Kidney (tissue), 14 donors: Measurements from ENCODE around the gene KCTD21. TPM values are rescaled to one million over a fixed set of nuclear protein-coding genes. Genes with fewer than 3 reads are reported as not detected.

Experiments
- DNase-seq, 5 donors: peaks; one replicate each; pipeline ENCODE4 v3.0.0-alpha.2; 2013 to 2020
- FAIRE-seq: peaks from 2 replicates; lab custom pipeline; 2012; peaks lifted over from hg19 to GRCh38; lab: Jason Lieb, UNC
- H3K27ac ChIP-seq, 2 donors: one replicate each; pipeline ENCODE4 v1.7.0; 2013; ENCODE audit warnings: low read depth in 2 of 2, low read length in 2 of 2, inconsistent platforms in 1 of 2
- H3K27me3 ChIP-seq: one replicate; pipeline ENCODE4 v1.7.1; 2013; ENCODE audit warnings: low read length, inconsistent platforms; ENCODE audit not compliant: control insufficient read depth, insufficient read depth
- H3K36me3 ChIP-seq, 3 donors: one replicate each; pipeline versions ENCODE4 v1.7.0 to v1.7.1; 2013; ENCODE audit warnings: low read length in 3 of 3, control low read depth in 1 of 3, inconsistent platforms in 1 of 3; ENCODE audit not compliant: insufficient read depth in 3 of 3, control insufficient read depth in 2 of 3
- H3K4me1 ChIP-seq, 3 donors: one replicate each; pipeline versions ENCODE4 v1.7.0 to v1.7.1; 2013; ENCODE audit warnings: low read length in 3 of 3, inconsistent platforms in 1 of 3, low read depth in 1 of 3; ENCODE audit not compliant: control insufficient read depth in 2 of 3, insufficient read depth in 2 of 3
- H3K4me3 ChIP-seq, 3 donors: one replicate each; pipeline versions ENCODE4 v1.7.0 to v1.8.1; 2013; ENCODE audit warnings: low read length in 3 of 3, control low read depth in 1 of 3, inconsistent platforms in 1 of 3
- H3K9ac ChIP-seq, 3 donors: one replicate each; pipeline versions ENCODE4 v1.7.0 to v1.7.1; 2013; ENCODE audit warnings: low read length in 3 of 3, control low read depth in 1 of 3, inconsistent platforms in 1 of 3
- H3K9me3 ChIP-seq, 3 donors: one replicate each; pipeline versions ENCODE4 v1.7.0 to v1.7.1; 2013; ENCODE audit warnings: low read length in 3 of 3, control low read depth in 1 of 3, inconsistent platforms in 1 of 3; ENCODE audit not compliant: control insufficient read depth in 2 of 3, insufficient read depth in 1 of 3
- intact Hi-C: fragments of 100-400 bp; cut with DNase I; formaldehyde crosslinking; loops from one replicate; pipeline ENCODE4 v1.11.1; 2022
- polyA plus RNA-seq: library from polyadenylated mRNA; stranded (reverse); fragments of 350-450 nt; fragmentation: Illumina TruSeq; extraction: RNeasy Lipid Tissue Mini Kit (QIAGEN cat#74804); gene quantifications from one replicate; pipeline ENCODE4 v1.2.3, GENCODE V29; 2014; ENCODE audit warnings: low read depth, low replicate concordance; ENCODE audit not compliant: insufficient read depth
- total RNA-seq: library from RNA; stranded (reverse); fragmentation: NEBNext Ultra II Directional; extraction: Animal tissue kit (Norgen Biotek cat#: 25700); gene quantifications from one replicate; pipeline ENCODE4 v1.2.1, GENCODE V29; 2021
- TF ChIP-seq, protein P1 (sequence below): IDR thresholded peaks from 3 replicates; pipeline ENCODE4 v1.5.1; 2012; ENCODE audit warnings: mild to moderate bottlenecking, moderate library complexity, borderline replicate concordance; ENCODE audit not compliant: insufficient read depth; ENCODE audit errors: extremely low read depth
- donor health status: control.
- donor health status: control.
- donor health status: control.
- donor health status: control.
- donor health status: control.
- donor health status: DM: yes; HTN: yes; CAD: no.
- donor health status: Normal renal cell carcinoma (clear cell type).

The KCTD21 gene
- total and polyA plus RNA-seq, 2 donors from 2014 or later, result 6.0 to 7.9 TPM

DNA sequence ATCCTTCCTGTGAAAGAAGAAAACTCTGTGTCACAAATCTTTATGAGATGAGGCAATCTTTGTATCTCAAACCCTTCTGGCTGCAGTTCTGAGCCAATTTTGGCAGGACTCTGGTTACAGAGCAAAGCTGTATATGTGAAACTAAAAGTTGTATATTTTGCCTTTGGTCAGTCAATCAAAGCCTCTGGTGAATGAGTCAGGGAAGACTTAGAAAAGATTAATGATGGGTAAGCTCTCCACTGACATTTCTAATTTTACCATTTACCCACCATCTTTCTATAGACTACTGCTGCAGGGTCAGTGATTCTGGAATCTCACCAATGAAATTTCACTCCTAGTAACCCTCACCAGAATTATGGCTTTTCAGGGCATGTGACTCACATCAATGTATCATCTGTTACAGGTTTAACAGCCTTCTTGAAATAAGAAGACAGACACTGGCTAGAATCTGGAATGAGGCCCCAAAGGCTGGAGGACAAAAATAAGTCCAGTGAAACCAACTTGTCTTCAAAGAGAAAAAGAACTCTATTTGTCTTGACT lies 43.6 kb upstream of the KCTD21 start:
- H3K9ac ChIP-seq, result no peak overlapping the region
- FAIRE-seq (no peak), DNase-seq (peak in 2 of 5 donors; percentile 29 to 33)
- no peaks in the 10 kb centered on the region for H3K27me3 ChIP-seq
- H3K4me1 ChIP-seq, result no peaks in the 10 kb centered on the region
- no peak overlapping the region for H3K27ac ChIP-seq
- TF ChIP-seq, protein P1, sequence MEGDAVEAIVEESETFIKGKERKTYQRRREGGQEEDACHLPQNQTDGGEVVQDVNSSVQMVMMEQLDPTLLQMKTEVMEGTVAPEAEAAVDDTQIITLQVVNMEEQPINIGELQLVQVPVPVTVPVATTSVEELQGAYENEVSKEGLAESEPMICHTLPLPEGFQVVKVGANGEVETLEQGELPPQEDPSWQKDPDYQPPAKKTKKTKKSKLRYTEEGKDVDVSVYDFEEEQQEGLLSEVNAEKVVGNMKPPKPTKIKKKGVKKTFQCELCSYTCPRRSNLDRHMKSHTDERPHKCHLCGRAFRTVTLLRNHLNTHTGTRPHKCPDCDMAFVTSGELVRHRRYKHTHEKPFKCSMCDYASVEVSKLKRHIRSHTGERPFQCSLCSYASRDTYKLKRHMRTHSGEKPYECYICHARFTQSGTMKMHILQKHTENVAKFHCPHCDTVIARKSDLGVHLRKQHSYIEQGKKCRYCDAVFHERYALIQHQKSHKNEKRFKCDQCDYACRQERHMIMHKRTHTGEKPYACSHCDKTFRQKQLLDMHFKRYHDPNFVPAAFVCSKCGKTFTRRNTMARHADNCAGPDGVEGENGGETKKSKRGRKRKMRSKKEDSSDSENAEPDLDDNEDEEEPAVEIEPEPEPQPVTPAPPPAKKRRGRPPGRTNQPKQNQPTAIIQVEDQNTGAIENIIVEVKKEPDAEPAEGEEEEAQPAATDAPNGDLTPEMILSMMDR, result no peak
- no peak overlapping the region for H3K4me3 ChIP-seq
- H3K36me3 ChIP-seq, result no peaks in the 10 kb centered on the region
- H3K9me3 ChIP-seq, result no peaks in the 10 kb centered on the region
- intact Hi-C loops, result no loop called here

DNA sequence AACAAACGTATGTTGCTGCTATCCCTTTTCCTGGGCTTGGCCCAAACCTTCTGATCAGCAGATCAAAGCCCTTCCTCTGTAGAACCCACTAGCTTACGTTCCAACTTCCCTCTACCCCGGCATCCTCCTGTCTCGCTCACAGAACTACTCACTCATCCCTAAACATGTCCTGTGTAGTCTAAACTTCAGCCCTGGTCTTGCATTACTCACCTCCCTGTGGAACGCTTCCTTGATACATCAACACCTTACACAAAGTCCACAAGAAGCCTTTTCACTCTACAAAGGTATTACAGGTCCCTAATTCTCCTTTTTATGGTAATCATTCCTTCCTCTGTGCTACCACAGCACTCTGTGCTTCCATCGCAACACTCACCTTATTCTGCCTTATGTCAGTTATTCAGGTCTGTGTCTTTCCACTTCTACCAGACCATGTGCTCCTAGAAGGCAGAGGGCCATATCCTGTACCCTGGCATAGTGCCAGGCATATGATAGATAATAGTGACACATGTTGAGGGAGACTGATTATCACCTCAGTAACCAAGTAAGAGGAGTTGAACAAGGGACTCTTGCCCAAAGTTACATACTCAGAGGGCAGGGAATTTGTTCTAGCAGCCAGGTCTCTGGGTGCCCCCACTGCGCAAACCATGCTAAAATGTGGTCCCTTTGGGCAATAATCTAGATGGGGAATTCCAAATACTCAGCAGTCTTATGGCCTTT lies 41.9 kb upstream of the KCTD21 start:
- Histone ChIP-seq H3K9me3 (no peaks in the 10 kb centered on the region), H3K36me3 (peaks cover 0 to 2% (median 0%) of the 10 kb centered on the region in 3 donors), H3K4me1 (no peaks in the 10 kb centered on the region), H3K27me3 (no peaks in the 10 kb centered on the region), H3K4me3 (no peak overlapping the region), H3K9ac (no peak overlapping the region), H3K27ac (no peak overlapping the region)
- intact Hi-C loops, result no loop called here
- TF ChIP-seq, protein P1, result no peak
- no peak for FAIRE-seq
- no peak for DNase-seq

DNA sequence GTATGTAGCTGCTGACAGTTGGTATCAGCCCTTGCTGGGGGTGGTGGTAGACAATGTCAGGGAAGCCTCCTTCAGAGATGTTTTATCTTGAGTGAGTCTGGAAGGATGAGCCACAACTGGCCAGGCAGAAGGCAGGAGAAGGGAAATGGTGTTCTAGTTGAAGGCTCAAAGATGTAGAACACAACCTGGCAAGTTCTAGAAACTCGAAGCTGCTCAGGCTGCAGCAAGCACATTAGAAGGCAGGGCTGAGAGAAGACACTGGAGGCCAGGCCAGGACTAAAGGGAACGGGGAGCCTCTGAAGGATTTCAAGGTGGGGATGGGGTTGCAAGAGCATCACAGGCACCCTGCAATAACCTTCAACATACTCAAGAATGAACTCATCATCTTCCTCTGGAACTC lies 40.7 kb upstream of the KCTD21 start:
- H3K9me3 ChIP-seq, result no peaks in the 10 kb centered on the region
- DNase-seq (no peak), FAIRE-seq (no peak)
- H3K4me1 ChIP-seq, result no peaks in the 10 kb centered on the region
- H3K27me3 ChIP-seq, result no peaks in the 10 kb centered on the region
- H3K27ac ChIP-seq, result no peak overlapping the region
- intact Hi-C loops, result loop anchor here (10.0 kb wide), 2 partner anchors 196 to 336 kb away; no protein-coding TSS in a partner anchor
- peaks cover 2 to 7% (median 6%) of the 10 kb centered on the region in 3 donors for H3K36me3 ChIP-seq
- no peak overlapping the region for H3K4me3 ChIP-seq
- no peak overlapping the region for H3K9ac ChIP-seq
- TF ChIP-seq, protein P1, result no peak
